Measurements from ENCODE around the gene ZFP2. TPM values are rescaled to one million over a fixed set of nuclear protein-coding genes. Genes with fewer than 3 reads are reported as not detected.

Gene ZFP2
- total RNA-seq, 8 experiments from 2014 or later = 0.36 to 3.0 (median 2.1) TPM

DNA sequence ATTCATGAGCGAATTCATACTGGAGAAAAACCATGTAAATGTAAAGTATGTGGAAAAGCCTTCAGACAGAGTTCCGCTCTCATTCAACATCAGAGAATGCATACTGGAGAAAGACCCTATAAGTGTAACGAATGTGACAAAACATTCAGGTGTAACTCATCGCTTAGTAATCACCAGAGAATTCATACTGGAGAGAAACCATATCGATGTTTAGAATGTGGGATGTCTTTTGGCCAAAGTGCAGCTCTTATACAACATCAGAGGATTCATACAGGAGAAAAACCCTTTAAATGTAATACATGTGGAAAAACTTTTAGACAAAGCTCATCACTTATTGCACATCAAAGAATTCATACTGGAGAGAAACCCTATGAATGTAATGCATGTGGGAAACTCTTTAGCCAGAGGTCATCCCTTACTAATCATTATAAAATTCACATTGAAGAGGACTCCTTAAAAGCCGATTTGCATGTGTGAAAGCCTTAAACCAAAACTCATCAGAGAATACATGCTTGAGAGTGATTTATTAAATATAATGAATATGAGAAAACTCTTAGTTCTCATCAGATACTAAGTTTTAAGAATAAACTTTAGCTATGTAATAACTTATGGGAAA, 11.8 kb upstream of the ZFP2 start:
- ATAC-seq (replicated peaks in 6 of 8) = no peak
- Histone ChIP-seq H3K4me1 (replicated peaks in 1 of 2) (no peaks in the 10 kb centered on the region), H3K4me3 (no peak overlapping the region), H3K27ac (no peak overlapping the region)
- 89 to 100% (median 98%) methylated on average over 1 to 5 of the region's 6 CpGs for whole genome bisulfite sequencing, 10 experiments
- in situ Hi-C loops (cut with MboI; ENCODE audit: low pct_unique_long_range_greater_than_20kb in 2 of 9, low sequenced_read_pairs in 9 of 9, unreplicated experiment in 9 of 9) = no loop called here

GRCh38 chr5:178899289-178899688, 3.6 kb downstream of the ZFP2 start:
- no peak overlapping the region for H3K4me3 ChIP-seq
- ATAC-seq (replicated peaks in 6 of 8) = no peak
- WGBS, 10 experiments = 40 to 100% (median 81%) methylated on average over 1 to 5 of the region's 5 CpGs; no CpG with 5 or more reads in 1 of the 10 experiments
- in situ Hi-C loops (cut with MboI; ENCODE audit: low pct_unique_long_range_greater_than_20kb in 2 of 9, low sequenced_read_pairs in 9 of 9, unreplicated experiment in 9 of 9) = no loop called here
- no peak overlapping the region for H3K27ac ChIP-seq
- H3K4me1 ChIP-seq (replicated peaks in 1 of 2) = peaks cover 2 to 6% of the 10 kb centered on the region in 2 donors

GRCh38 chr5:178902849-178903248, 7.1 kb downstream of the ZFP2 start:
- WGBS, 10 experiments = 36 to 88% (median 65%) methylated on average over 2 to 3 of the region's 3 CpGs
- in situ Hi-C loops (cut with MboI; ENCODE audit: low pct_unique_long_range_greater_than_20kb in 2 of 9, low sequenced_read_pairs in 9 of 9, unreplicated experiment in 9 of 9) = no loop called here

DNA sequence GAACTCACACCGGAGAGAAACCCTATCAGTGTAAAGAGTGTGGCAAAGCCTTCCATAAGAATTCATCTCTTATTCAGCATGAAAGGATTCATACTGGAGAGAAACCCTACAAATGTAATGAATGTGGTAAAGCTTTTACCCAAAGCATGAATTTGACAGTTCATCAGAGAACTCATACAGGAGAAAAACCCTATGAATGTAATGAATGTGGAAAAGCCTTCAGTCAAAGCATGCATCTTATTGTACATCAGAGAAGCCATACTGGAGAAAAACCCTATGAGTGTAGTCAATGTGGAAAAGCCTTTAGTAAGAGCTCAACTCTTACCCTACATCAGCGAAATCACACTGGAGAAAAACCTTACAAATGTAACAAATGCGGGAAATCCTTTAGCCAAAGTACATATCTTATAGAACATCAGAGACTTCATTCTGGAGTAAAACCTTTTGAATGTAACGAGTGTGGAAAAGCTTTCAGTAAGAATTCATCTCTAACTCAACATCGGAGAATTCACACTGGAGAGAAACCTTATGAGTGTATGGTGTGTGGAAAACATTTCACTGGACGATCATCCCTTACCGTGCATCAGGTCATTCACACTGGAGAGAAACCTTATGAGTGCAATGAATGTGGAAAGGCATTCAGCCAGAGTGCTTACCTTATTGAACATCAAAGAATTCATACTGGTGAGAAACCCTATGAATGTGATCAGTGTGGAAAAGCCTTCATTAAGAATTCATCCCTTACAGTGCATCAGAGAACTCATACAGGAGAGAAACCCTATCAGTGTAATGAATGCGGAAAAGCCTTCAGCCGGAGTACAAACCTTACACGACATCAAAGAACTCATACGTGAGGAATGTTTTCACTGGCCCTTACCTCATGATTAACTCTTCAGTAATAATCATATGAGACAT, 36.4 kb downstream of the ZFP2 start:
- H3K27ac ChIP-seq = no peak overlapping the region
- no peak for ATAC-seq (replicated peaks in 6 of 8)
- in situ Hi-C loops (cut with MboI; ENCODE audit: low pct_unique_long_range_greater_than_20kb in 2 of 9, low sequenced_read_pairs in 9 of 9, unreplicated experiment in 9 of 9) = no loop called here
- no peak overlapping the region for H3K4me3 ChIP-seq
- 60 to 98% (median 91%) methylated on average over 2 to 11 of the region's 11 CpGs for WGBS, 10 experiments
- H3K4me1 ChIP-seq (replicated peaks in 1 of 2) = no peaks in the 10 kb centered on the region

More at GRCh38 chr5:178902849-178903248, 7.1 kb downstream of the ZFP2 start:
- H3K4me3 ChIP-seq = no peak overlapping the region
- H3K4me1 ChIP-seq (replicated peaks in 1 of 2) = no peaks in the 10 kb centered on the region
- no peak for ATAC-seq (replicated peaks in 6 of 8)
- H3K27ac ChIP-seq = no peak overlapping the region

- Histone ChIP-seq H3K4me1 (replicated peaks in 1 of 2) (no peaks in the 10 kb centered on the region), H3K4me3 (peak within 1 kb of the TSS; percentile 40 to 70 (median 49)), H3K27ac (peak within 1 kb of the TSS; percentile 23 to 38)
- in situ Hi-C loops (cut with MboI; ENCODE audit: low pct_unique_long_range_greater_than_20kb in 2 of 9, low sequenced_read_pairs in 9 of 9, unreplicated experiment in 9 of 9) = no loop called here
- ATAC-seq (replicated peaks in 6 of 8) = peak in 7 of 8 experiments; percentile 45 to 99 (median 99)
- 0 to 25% (median 12%) methylated on average over 1 to 28 of the region's 69 CpGs; no CpG with 5 or more reads in 1 of the 10 experiments for WGBS, 10 experiments
Observed at GRCh38 chr5:178940569-178941360, 45.1 kb downstream of the ZFP2 start, which contains the start of gene ZNF454. Gene ZNF454, plus strand, starts transcription at chr5:178941198. Its CDS starts 1,594 bp downstream, at chr5:178942792.

DNA sequence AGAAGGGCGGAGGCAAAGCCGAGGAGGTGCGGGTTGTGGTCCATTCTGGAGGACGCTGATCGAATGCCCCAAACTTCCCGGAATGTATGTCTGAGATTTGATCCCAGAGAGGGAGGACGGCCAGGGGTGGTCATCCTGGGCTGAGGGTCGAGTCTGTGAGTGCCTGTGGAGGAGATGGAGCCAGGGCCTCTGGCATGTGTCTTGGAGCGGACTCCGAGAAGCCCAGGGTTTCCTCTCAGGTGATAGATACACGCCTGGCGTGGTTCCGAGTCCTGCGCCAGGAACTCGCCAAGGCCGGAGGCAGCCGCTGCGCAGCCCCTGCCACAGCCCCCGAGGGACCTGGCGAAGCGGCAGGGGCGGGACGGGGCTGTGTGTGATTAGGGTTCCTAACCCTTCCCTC, 45.6 kb downstream of the ZFP2 start:
- ATAC-seq (replicated peaks in 6 of 8) = peak in 3 of 8 experiments; percentile 6 to 23 (median 10)
- 0 to 73% (median 39%) methylated on average over 2 to 14 of the region's 23 CpGs; no CpG with 5 or more reads in 4 of the 10 experiments for WGBS, 10 experiments
- in situ Hi-C loops (cut with MboI; ENCODE audit: low pct_unique_long_range_greater_than_20kb in 2 of 9, low sequenced_read_pairs in 9 of 9, unreplicated experiment in 9 of 9) = no loop called here
- Histone ChIP-seq H3K4me3 (peak overlapping the region; percentile 40 to 70 (median 49)), H3K4me1 (replicated peaks in 1 of 2) (no peaks in the 10 kb centered on the region), H3K27ac (peak overlapping the region; percentile 18 to 38)

- no peak overlapping the region for H3K27ac ChIP-seq
- no peak for ATAC-seq (replicated peaks in 6 of 8)
- in situ Hi-C loops (cut with MboI; ENCODE audit: low pct_unique_long_range_greater_than_20kb in 2 of 9, low sequenced_read_pairs in 9 of 9, unreplicated experiment in 9 of 9) = no loop called here
- WGBS, 10 experiments = 64 to 100% (median 86%) methylated on average over 1 to 5 of the region's 5 CpGs
- no peak overlapping the region for H3K4me3 ChIP-seq
- no peaks in the 10 kb centered on the region for H3K4me1 ChIP-seq (replicated peaks in 1 of 2)
Observed at GRCh38 chr5:178965465-178966055, 69.8 kb downstream of the ZFP2 start.

DNA sequence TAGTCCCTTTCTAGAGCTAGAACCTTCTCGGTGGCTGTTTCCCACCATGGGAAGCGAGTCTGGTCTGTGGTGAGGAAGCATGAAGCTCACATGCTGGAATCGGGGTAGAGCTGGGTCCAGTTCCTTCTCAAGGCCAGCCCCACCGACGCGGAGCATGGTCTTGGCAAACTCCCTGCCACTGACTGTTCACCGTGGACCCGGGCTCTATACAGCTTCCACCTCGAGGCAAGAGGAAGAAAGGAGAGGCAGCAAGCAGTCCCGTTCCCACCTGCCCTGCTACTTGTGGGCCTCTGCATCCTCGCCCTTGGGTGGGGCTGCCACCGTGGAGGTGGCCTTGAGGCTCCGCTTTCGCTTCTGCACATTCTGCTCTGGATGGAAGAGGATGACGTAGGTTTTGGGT, 85.7 kb downstream of the ZFP2 start:
- in situ Hi-C loops (cut with MboI; ENCODE audit: low pct_unique_long_range_greater_than_20kb in 2 of 9, low sequenced_read_pairs in 9 of 9, unreplicated experiment in 9 of 9) = no loop called here
- Histone ChIP-seq H3K27ac (no peak overlapping the region), H3K4me3 (no peak overlapping the region), H3K4me1 (replicated peaks in 1 of 2) (no peaks in the 10 kb centered on the region)
- WGBS, 10 experiments = 0 to 100% (median 79%) methylated on average over 1 to 9 of the region's 15 CpGs; no CpG with 5 or more reads in 3 of the 10 experiments
- no peak for ATAC-seq (replicated peaks in 6 of 8)

Other genes with a start within 250 kb of the ZFP2 start
- 10 to 100 TPM in 7 of 8 experiments, 1 to 10 TPM in 1; 7.9 to 15.4 (median 12.1) TPM for gene ZNF354A, start 165.3 kb upstream of the ZFP2 start, total RNA-seq
- 10 to 100 TPM in 6 of 8 experiments, 1 to 10 TPM in 2; 9.2 to 22.9 (median 11.8) TPM for gene ZNF354B, start 36.0 kb upstream of the ZFP2 start, total RNA-seq
- gene ZNF454, start 45.3 kb downstream of the ZFP2 start, total RNA-seq = 1 to 10 TPM in 6 of 8 experiments, under 1 TPM in 2; 0.41 to 5.0 (median 2.2) TPM
- gene GRM6, start 99.4 kb downstream of the ZFP2 start, total RNA-seq = 1 to 10 TPM in 1 of 8 experiments, under 1 TPM in 6, not detected in 1; 0.11 to 1.2 (median 0.66) TPM
- gene ZNF879, start 127.9 kb downstream of the ZFP2 start, total RNA-seq = 1 to 10 TPM; 2.3 to 9.8 (median 6.3) TPM
- gene ZNF354C, start 164.5 kb downstream of the ZFP2 start, total RNA-seq = 10 to 100 TPM in 4 of 8 experiments, 1 to 10 TPM in 4; 3.6 to 12.0 (median 10.3) TPM